Omental fat pad (tissue), 4 donors: Measurements from ENCODE around the gene FOXJ1. TPM values are rescaled to one million over a fixed set of nuclear protein-coding genes. Genes with fewer than 3 reads are reported as not detected.

Experiments
- ATAC-seq: fragments of 150-250 bp; one replicate; pipeline ENCODE4 v1.9.1; 2016; ENCODE audit warnings: mild to moderate bottlenecking, moderate library complexity; ENCODE audit not compliant: low FRiP score
- DNase-seq: peaks from one replicate; pipeline ENCODE4 v3.0.0-alpha.2; 2019; ENCODE audit warnings: low spot score
- CTCF ChIP-seq, 3 donors: fragments of 450-650 bp; IDR thresholded peaks; one replicate each; pipeline ENCODE4 v1.5.1; 2016 to 2017; ENCODE audit warnings: antibody characterized with exemption in 3 of 3, mild to moderate bottlenecking in 3 of 3, moderate library complexity in 2 of 3
- total RNA-seq, 4 donors: library from RNA; depleted of rRNA; stranded (reverse); fragments of >200 nt; gene quantifications; one replicate each; pipeline ENCODE4 v1.1.0, GENCODE V29; 2016

Gene FOXJ1
- total RNA-seq, 4 donors from 2014 or later: 0.46 TPM; not detected in 3

- no peak for TF ChIP-seq CTCF (IDR thresholded peaks at IDR 0.05)
- no peak for DNase-seq
- ATAC-seq: no peak
Measured at GRCh38 chr17:76159157-76159556, 18.1 kb upstream of the FOXJ1 start.

DNA sequence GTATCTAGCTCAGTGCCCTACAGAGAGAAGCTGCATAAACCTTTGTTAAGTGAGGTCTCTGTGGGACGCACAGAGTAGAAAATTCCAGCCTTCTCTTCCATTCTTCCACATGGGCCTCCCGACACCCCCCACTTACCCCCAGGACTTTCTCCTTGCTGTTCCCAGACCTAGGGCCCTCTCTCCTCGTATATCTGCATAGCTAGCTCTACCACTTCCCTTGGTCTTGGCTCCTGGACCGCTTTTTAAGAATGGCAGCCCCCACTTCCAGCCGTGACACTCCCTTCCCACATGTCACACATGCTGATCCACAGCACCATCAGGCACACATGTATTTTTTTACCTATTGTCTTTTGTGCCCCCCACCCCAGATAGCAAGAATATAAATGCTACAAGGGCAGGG, 16.7 kb upstream of the FOXJ1 start:
- no peak for DNase-seq
- no peak for TF ChIP-seq CTCF (IDR thresholded peaks at IDR 0.05)
- ATAC-seq: no peak

- DNase-seq (no peak), ATAC-seq (no peak)
- no peak for TF ChIP-seq CTCF (IDR thresholded peaks at IDR 0.05)
Measured at GRCh38 chr17:76156662-76156991, 15.6 kb upstream of the FOXJ1 start.

DNA sequence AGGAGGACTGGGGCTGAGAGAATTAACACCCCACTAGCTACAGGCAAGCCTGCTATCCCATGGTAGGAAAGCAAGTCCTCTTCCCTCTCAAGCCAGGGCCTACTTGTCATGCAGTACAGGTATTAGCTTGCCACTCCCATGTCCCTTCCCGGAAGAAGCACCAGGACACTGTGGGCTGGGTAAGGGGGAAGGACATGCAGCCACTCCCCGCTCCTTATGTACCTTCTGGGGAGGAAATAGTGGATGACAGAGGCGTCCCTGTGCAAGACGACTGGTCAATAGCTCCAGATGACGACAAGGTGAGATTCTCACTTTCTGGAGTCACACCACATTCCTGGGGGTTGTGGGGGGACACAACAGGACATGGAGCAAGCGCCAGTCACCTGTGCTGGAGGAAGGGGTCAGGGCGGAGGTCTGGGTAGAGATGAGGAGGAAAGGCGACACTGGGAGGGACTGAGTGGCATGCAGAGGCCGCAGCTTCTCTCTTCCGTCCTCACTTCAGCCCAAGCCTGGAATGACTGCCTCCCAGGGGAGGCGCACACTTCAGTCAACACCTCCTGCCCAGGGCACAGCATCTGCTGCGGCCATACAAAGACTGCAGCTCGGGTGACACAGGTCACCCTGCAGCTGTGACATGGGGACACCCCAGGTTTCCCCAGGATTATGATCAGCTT, 15.1 kb upstream of the FOXJ1 start:
- no peak for DNase-seq
- TF ChIP-seq CTCF (IDR thresholded peaks at IDR 0.05): no peak
- no peak for ATAC-seq

DNA sequence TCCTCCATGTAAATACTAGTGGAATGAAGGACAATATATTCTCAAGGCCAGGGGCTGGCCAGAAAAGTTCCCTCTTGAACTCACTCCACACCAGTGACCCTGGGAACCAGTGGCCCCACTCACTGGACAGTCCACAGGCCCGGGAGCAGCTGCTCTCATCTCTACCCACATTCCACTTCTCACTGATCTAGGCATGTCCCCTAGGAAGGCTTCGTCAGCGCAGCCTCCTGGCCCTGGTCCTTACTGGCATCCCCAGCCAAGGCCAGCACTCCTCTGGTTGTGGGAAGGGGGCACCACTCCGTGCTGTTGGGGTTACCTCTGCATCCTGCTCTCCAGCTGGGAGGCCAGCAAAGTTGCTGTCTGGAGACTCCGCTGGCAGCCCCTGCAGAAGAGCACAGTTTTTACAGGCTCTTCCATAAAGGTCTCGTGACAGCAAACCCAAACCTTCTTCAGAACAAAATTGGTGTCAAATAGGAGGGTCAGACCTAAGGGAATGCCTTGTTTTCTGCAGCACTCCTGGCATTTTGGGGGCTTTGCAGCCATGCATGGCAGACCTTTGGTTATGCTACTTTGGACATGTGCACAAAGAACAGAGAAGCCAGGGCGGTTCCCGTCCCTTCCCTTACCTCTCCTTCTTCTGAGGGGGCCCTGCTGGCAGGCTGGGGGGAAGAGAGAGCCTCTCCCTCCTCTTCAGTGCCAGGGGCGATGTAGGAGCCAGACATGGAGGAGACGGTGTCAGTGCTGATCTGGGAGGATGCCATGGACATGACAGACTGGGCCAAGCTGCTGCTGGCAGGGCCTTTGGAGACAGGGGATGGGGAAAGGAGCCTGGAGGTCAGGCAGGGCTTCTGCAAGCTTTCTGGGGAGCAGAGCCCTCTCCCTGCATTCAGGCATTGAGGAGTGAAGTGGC, 14.1 kb upstream of the FOXJ1 start:
- ATAC-seq (no peak), DNase-seq (no peak)
- no peak for TF ChIP-seq CTCF (IDR thresholded peaks at IDR 0.05)

DNA sequence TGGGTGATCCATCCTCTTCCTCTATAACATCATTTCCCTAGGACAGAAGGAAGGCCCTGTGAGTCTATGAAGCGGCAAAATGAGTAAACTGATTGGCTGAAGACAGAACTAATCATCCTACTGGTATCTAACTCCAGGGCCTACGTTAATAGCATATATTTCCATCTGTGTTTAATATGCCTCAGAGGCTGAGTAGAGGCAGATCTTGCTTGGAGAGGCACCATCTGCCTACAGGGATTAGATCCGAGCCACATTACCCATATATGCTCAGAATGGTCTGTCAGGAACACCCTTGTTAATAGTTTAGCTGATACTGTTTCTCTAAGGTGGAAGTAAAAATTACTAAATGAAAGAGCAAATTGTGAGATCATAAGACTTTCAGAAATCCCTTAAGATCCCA, 13.2 kb upstream of the FOXJ1 start:
- no peak for TF ChIP-seq CTCF (IDR thresholded peaks at IDR 0.05)
- DNase-seq: no peak
- no peak for ATAC-seq

DNA sequence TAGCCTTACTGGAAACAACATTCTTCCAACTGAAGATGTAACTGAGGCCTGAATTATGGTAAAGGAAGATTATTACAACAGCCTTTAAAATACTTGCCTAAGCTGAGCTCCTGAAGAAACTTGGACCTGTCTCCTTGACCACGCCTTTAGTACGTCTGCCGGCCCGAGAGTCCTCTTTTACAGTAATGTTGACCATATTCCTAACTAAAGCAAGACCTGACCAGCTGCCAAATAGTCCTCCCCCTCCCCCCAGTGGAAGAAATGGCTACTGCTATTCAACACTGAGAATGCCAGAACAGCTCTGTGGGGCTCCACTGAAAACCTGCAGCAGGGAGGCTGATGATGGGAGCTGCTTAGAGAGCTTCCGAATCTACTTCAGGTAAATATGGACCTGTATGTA, 12.6 kb upstream of the FOXJ1 start:
- no peak for ATAC-seq
- no peak for TF ChIP-seq CTCF (IDR thresholded peaks at IDR 0.05)
- DNase-seq: no peak
